PFSK-1 (cell line): ENCODE measurements around the gene LBX1.

Experiments
- FOXP2 ChIP-seq: optimal IDR thresholded peaks from 2 replicates; pipeline ENCODE3; 2011; ENCODE audit warnings: borderline replicate concordance, control low read depth, inconsistent platforms; ENCODE audit not compliant: insufficient read depth; ENCODE audit errors: extremely low read length, extremely low read depth
- POLR2AphosphoS5 ChIP-seq: IDR thresholded peaks from 2 replicates; pipeline ENCODE4 v1.6.1; 2012; ENCODE audit warnings: low read depth, mild to moderate bottlenecking, control low read depth, low read length, moderate library complexity
- REST ChIP-seq, 2 experiments: IDR thresholded peaks; 2 replicates each; pipeline versions ENCODE4 v1.6.1 to v1.8.0; 2011 to 2012; ENCODE audit warnings: low read depth in 2 of 2, low read length in 2 of 2, control low read depth in 1 of 2, inconsistent platforms in 1 of 2, mild to moderate bottlenecking in 1 of 2, moderate library complexity in 1 of 2; ENCODE audit not compliant: insufficient read depth in 1 of 2
- SIN3A ChIP-seq: IDR thresholded peaks from 2 replicates; pipeline ENCODE4 v1.6.1; 2012; ENCODE audit warnings: mild to moderate bottlenecking, low read length, moderate library complexity, borderline replicate concordance; ENCODE audit not compliant: insufficient read depth
- TAF1 ChIP-seq: IDR thresholded peaks from 2 replicates; pipeline ENCODE4 v1.6.1; 2012; ENCODE audit warnings: low read length, control low read depth, borderline replicate concordance; ENCODE audit not compliant: insufficient read depth

GRCh38 chr10:101228153-101228965 is 904 bp downstream of the LBX1 start:
- TF ChIP-seq FOXP2 (no peak), POLR2AphosphoS5 (no peak), SIN3A (no peak), REST (IDR thresholded peaks at IDR 0.05; ENCODE audit: insufficient read depth in 1 of 2, low read depth in 2 of 2, low read length in 2 of 2) (no peak), TAF1 (no peak)
